ENCODE data around the gene GABARAP.

Gene GABARAP

DNA sequence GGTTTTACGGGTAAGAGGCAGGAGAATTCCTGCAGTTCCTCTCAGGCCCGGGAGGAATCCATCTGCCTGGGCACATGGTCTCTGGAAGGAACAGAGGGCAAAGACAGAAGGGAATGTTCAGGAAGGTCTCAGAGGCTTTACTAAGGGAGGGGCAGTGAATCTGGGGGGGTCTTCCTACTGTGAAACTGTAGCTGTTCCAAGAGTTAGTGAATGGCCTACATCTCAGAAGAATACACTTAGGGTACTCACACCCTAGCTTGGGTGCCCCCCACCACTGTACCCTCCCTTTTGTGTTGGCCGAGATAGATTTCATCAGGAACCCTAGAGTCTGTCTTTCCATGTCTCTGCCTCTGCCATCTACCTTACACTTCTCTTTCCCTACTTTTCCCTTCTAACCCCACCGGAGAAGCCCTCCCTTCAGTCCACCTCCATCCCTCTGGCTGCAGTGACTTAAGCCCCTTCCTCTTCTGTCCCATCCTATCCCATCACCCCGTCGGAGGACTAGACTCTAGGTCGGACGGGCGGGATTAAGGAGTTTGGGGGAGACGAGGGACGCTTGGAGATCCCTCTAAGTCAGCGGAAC, 22.9 kb downstream of the GABARAP start:
- peak overlapping the region; percentile 94 for H2AFZ ChIP-seq (ENCODE audit: low read length)
- no peaks in the 10 kb centered on the region for H3K9me3 ChIP-seq (ENCODE audit: insufficient read depth, low read depth, low read length)
- H3F3A ChIP-seq (ENCODE audit: low read depth), result peaks cover 3% of the 10 kb centered on the region; the same call in 1 of the 2 replicates
- H3K4me2 ChIP-seq (ENCODE audit: low read depth, low read length, poor library complexity, severe bottlenecking), result peak overlapping the region; percentile 98
- peaks cover 18% of the 10 kb centered on the region for H4K20me1 ChIP-seq (ENCODE audit: insufficient read depth, low read length, poor library complexity, severe bottlenecking)
- peaks cover 23% of the 10 kb centered on the region; the same call in 1 of the 2 replicates for H3K36me3 ChIP-seq (ENCODE audit: insufficient read depth, low read length)
- H3K9me2 ChIP-seq (replicated peaks; ENCODE audit: low read depth, low read length), result no peaks in the 10 kb centered on the region
- TF ChIP-seq, protein P1, sequence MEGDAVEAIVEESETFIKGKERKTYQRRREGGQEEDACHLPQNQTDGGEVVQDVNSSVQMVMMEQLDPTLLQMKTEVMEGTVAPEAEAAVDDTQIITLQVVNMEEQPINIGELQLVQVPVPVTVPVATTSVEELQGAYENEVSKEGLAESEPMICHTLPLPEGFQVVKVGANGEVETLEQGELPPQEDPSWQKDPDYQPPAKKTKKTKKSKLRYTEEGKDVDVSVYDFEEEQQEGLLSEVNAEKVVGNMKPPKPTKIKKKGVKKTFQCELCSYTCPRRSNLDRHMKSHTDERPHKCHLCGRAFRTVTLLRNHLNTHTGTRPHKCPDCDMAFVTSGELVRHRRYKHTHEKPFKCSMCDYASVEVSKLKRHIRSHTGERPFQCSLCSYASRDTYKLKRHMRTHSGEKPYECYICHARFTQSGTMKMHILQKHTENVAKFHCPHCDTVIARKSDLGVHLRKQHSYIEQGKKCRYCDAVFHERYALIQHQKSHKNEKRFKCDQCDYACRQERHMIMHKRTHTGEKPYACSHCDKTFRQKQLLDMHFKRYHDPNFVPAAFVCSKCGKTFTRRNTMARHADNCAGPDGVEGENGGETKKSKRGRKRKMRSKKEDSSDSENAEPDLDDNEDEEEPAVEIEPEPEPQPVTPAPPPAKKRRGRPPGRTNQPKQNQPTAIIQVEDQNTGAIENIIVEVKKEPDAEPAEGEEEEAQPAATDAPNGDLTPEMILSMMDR (conservative IDR thresholded peaks at IDR 0.05; ENCODE audit: low read length), result no peak
- no peak for TF ChIP-seq EZH2phosphoT487 (IDR thresholded peaks at IDR 0.05; ENCODE audit: borderline replicate concordance)
- H3K9ac ChIP-seq (ENCODE audit: low read depth, low read length, poor library complexity, severe bottlenecking), result peak overlapping the region; percentile 85
- peak overlapping the region; percentile 86 for H3K4me3 ChIP-seq (ENCODE audit: low read length, poor library complexity, severe bottlenecking)
- H3K79me2 ChIP-seq (ENCODE audit: insufficient read depth, low read length), result peaks cover 28% of the 10 kb centered on the region; the same call in 1 of the 2 replicates
- H3K27me3 ChIP-seq (ENCODE audit: insufficient read depth, low read length, poor library complexity, severe bottlenecking), result no peaks in the 10 kb centered on the region
- H3K4me1 ChIP-seq (ENCODE audit: insufficient read depth, low read length, poor library complexity, severe bottlenecking), result peaks cover 48% of the 10 kb centered on the region

DNA sequence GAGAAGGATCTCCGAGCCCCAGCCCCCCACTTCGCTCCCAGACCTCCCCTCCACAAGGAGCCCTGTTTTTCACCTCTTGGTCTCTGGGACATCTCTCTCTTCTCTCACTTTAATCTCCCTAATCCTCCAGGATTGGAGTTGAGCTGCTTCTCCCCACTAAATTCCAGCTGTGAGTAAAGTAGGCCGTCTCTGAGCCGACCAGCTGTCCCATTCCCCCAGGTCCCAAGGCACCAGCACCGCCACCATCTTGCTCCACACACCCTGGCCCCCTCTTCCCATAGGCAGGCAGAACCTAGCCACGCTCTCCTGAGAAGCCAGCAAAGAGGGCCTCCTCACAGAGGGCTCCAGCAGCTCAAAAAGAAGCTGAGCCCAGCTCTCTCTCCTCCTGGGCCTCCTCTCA, 23.5 kb downstream of the GABARAP start:
- H3K27me3 ChIP-seq (ENCODE audit: insufficient read depth, low read length, poor library complexity, severe bottlenecking), result no peaks in the 10 kb centered on the region
- H3K4me3 ChIP-seq (ENCODE audit: low read length, poor library complexity, severe bottlenecking), result peak overlapping the region; percentile 86
- no peaks in the 10 kb centered on the region for H3K9me3 ChIP-seq (ENCODE audit: insufficient read depth, low read depth, low read length)
- H3K36me3 ChIP-seq (ENCODE audit: insufficient read depth, low read length), result peaks cover 18% of the 10 kb centered on the region; the same call in 1 of the 2 replicates
- no peaks in the 10 kb centered on the region for H3K9me2 ChIP-seq (replicated peaks; ENCODE audit: low read depth, low read length)
- H3K4me1 ChIP-seq (ENCODE audit: insufficient read depth, low read length, poor library complexity, severe bottlenecking), result peaks cover 51% of the 10 kb centered on the region
- TF ChIP-seq, protein P1 (conservative IDR thresholded peaks at IDR 0.05; ENCODE audit: low read length), result no peak
- no peak for TF ChIP-seq EZH2phosphoT487 (IDR thresholded peaks at IDR 0.05; ENCODE audit: borderline replicate concordance)
- H3K9ac ChIP-seq (ENCODE audit: low read depth, low read length, poor library complexity, severe bottlenecking), result peak overlapping the region; percentile 85
- peak overlapping the region; percentile 98 for H3K4me2 ChIP-seq (ENCODE audit: low read depth, low read length, poor library complexity, severe bottlenecking)
- H3K79me2 ChIP-seq (ENCODE audit: insufficient read depth, low read length), result peaks cover 28% of the 10 kb centered on the region; the same call in 1 of the 2 replicates
- peaks cover 3% of the 10 kb centered on the region; the same call in 1 of the 2 replicates for H3F3A ChIP-seq (ENCODE audit: low read depth)
- H2AFZ ChIP-seq (ENCODE audit: low read length), result no peak overlapping the region
- peaks cover 18% of the 10 kb centered on the region for H4K20me1 ChIP-seq (ENCODE audit: insufficient read depth, low read length, poor library complexity, severe bottlenecking)

DNA sequence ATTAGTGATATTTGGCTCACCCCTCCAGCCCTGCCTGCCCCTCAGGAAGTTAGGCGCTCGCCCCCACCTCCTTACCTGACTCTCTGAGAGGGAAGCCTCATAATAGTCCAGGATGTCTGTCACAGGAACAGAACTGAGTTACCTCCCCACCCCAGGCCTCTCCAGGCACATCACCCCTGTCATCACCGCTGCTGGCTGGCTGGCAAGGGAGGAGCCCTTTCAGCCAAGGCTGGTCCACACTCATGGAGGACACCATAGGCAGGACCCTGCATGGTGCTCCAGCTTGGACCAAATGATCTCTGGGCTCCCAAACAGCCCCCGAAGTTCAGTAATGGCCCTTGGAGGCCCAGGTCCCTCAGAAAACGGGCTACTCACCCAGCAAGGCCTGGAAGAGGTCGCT, 24.1 kb downstream of the GABARAP start:
- H3K9me3 ChIP-seq (ENCODE audit: insufficient read depth, low read depth, low read length), result no peaks in the 10 kb centered on the region
- no peaks in the 10 kb centered on the region for H3K27me3 ChIP-seq (ENCODE audit: insufficient read depth, low read length, poor library complexity, severe bottlenecking)
- peaks cover 56% of the 10 kb centered on the region for H3K4me1 ChIP-seq (ENCODE audit: insufficient read depth, low read length, poor library complexity, severe bottlenecking)
- H3K9ac ChIP-seq (ENCODE audit: low read depth, low read length, poor library complexity, severe bottlenecking), result peak overlapping the region; percentile 73
- H3K36me3 ChIP-seq (ENCODE audit: insufficient read depth, low read length), result peaks cover 12% of the 10 kb centered on the region; the same call in 1 of the 2 replicates
- H3K9me2 ChIP-seq (replicated peaks; ENCODE audit: low read depth, low read length), result no peaks in the 10 kb centered on the region
- H2AFZ ChIP-seq (ENCODE audit: low read length), result peak overlapping the region; percentile 62; the same call in 1 of the 2 replicates
- peaks cover 18% of the 10 kb centered on the region for H4K20me1 ChIP-seq (ENCODE audit: insufficient read depth, low read length, poor library complexity, severe bottlenecking)
- TF ChIP-seq, protein P1 (conservative IDR thresholded peaks at IDR 0.05; ENCODE audit: low read length), result no peak
- TF ChIP-seq EZH2phosphoT487 (IDR thresholded peaks at IDR 0.05; ENCODE audit: borderline replicate concordance), result no peak
- H3F3A ChIP-seq (ENCODE audit: low read depth), result peaks cover 3% of the 10 kb centered on the region; the same call in 1 of the 2 replicates
- peak overlapping the region; percentile 71 for H3K4me3 ChIP-seq (ENCODE audit: low read length, poor library complexity, severe bottlenecking)
- peak overlapping the region; percentile 98 for H3K4me2 ChIP-seq (ENCODE audit: low read depth, low read length, poor library complexity, severe bottlenecking)
- peaks cover 33% of the 10 kb centered on the region; the same call in 1 of the 2 replicates for H3K79me2 ChIP-seq (ENCODE audit: insufficient read depth, low read length)
